ENCODE measurements around the gene CDH2.

DNA sequence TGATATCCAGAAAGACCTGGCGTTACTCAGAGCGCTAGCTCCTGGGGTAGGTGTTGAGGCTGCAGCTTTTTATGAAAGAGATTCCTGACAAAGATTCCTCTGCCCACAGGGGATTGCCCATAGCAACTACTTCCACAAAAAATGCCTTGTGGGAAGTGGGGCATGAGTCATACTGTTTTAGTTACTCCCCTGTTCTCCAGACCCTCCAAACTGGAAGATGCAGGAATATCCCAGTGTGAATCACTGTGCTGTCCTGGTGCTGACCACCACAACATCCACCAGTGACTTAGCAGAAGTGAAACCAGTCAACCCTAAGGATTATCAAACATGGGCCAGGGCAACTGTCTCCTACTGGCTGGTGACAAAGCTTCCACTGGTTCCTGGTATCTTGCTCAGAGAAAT lies 61.8 kb downstream of the CDH2 start:
- TF ChIP-seq, protein P1, sequence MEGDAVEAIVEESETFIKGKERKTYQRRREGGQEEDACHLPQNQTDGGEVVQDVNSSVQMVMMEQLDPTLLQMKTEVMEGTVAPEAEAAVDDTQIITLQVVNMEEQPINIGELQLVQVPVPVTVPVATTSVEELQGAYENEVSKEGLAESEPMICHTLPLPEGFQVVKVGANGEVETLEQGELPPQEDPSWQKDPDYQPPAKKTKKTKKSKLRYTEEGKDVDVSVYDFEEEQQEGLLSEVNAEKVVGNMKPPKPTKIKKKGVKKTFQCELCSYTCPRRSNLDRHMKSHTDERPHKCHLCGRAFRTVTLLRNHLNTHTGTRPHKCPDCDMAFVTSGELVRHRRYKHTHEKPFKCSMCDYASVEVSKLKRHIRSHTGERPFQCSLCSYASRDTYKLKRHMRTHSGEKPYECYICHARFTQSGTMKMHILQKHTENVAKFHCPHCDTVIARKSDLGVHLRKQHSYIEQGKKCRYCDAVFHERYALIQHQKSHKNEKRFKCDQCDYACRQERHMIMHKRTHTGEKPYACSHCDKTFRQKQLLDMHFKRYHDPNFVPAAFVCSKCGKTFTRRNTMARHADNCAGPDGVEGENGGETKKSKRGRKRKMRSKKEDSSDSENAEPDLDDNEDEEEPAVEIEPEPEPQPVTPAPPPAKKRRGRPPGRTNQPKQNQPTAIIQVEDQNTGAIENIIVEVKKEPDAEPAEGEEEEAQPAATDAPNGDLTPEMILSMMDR (IDR thresholded peaks at IDR 0.05) = no peak
- TF ChIP-seq POLR2A (IDR thresholded peaks at IDR 0.05) = no peak

Measured in lower leg skin (tissue), 3 donors.